Activated naive CD8-positive, alpha-beta T cell (primary cell): ENCODE measurements around the gene MCF2L2.
A peak's percentile ranks its signal among the peaks of the same experiment; 100 is the strongest.

Experiments
- H3K27ac Mint-ChIP-seq: one replicate; pipeline ENCODE4 v1.8.0; 2021; ENCODE audit warnings: mixed read lengths
- H3K27me3 Mint-ChIP-seq: one replicate; pipeline ENCODE4 v1.8.0; 2021; ENCODE audit warnings: mixed read lengths
- H3K36me3 Mint-ChIP-seq: one replicate; pipeline ENCODE4 v1.8.0; 2021; ENCODE audit warnings: mixed read lengths
- H3K4me1 Mint-ChIP-seq: one replicate; pipeline ENCODE4 v1.8.0; 2021; ENCODE audit warnings: low read depth, mixed read lengths
- H3K4me3 Mint-ChIP-seq: one replicate; pipeline ENCODE4 v1.8.0; 2021; ENCODE audit warnings: mild to moderate bottlenecking, mixed read lengths
- H3K9me3 Mint-ChIP-seq: one replicate; pipeline ENCODE4 v1.8.0; 2021; ENCODE audit warnings: low read depth, mixed read lengths

The MCF2L2 gene

DNA sequence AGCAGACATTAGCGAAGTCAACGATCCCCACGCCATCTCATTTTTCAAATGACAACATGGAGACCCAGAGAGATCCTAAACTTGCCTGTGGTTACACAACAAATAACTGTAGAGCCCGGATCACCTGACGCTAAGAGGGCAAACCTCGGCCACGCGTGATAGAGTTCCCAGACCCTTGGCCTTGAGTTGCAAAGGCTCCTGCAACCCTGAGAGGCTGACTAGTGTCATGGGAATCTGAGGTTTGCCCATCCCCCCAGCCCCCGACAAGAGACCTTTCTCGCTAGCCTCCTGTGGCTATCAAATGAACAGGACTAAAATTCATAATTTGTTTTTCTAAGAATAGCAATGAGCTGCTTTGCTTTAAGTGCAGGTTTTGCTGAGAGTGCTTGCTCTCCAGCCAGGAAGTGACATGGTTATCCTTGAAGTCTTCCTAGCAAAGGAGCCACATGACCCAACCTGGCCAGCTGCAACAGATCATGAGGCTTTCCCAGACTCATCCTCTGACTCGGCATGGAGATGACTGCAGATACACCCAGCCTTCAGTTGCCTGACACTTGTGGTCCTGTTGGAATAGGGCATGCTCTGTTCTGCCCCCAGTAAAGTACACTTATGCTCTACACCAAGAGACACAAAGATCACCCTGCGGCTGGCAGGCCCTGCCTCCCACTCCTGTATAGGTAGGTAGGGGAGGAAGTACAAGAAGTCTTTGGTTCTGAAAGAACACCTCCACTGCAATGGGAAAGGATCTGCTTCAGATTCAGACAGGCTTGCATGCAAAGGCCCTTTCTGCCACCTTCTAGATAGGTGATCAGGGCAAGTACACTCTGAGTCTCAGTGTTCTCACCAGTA is 36.0 kb downstream of the MCF2L2 start:
- Mint-ChIP-seq H3K4me3 (no peak overlapping the region), H3K27me3 (no peaks in the 10 kb centered on the region), H3K27ac (no peak overlapping the region), H3K4me1 (no peaks in the 10 kb centered on the region), H3K9me3 (no peaks in the 10 kb centered on the region), H3K36me3 (no peaks in the 10 kb centered on the region)

DNA sequence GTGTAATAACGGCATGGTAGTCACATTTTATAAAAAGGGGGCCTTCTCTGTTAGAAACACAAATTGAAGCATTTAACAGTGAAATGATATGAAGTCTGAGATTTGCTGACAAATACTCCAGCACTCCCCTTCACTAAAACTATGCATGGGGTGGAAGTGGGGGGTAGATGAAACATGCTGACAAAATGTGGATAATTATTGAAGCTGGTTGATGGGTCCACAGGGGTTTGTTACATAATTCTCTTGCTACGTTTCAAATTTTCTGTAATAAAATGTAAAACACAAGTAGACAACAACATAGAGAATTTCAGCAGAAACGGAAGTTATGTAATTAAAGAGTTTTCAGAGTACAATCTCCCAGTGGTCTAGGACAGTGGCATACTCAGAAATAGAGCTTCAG is 37.0 kb downstream of the MCF2L2 start:
- H3K27ac Mint-ChIP-seq: no peak overlapping the region
- H3K27me3 Mint-ChIP-seq: no peaks in the 10 kb centered on the region
- H3K36me3 Mint-ChIP-seq: no peaks in the 10 kb centered on the region
- no peaks in the 10 kb centered on the region for H3K4me1 Mint-ChIP-seq
- H3K9me3 Mint-ChIP-seq: no peaks in the 10 kb centered on the region
- H3K4me3 Mint-ChIP-seq: no peak overlapping the region

DNA sequence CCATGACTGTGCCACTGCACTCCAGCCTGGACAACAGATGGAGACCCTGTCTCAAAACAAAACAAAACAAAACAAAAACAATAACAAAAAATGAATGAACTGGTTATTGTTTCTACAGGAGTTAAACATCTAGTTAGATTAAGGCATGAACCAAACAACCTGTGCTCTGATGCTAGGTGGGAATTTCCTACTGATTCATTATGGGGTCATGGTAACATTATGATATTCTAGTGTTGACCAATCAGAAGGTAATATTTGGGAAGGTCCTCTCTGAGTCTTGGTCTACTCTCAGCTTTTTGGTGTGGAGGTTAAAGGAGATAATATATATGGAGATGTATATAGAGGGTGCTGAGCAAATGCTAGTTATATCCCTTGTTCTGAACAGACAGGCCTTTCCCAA is 37.6 kb downstream of the MCF2L2 start:
- H3K9me3 Mint-ChIP-seq: no peaks in the 10 kb centered on the region
- H3K36me3 Mint-ChIP-seq: no peaks in the 10 kb centered on the region
- H3K4me3 Mint-ChIP-seq: no peak overlapping the region
- no peak overlapping the region for H3K27ac Mint-ChIP-seq
- peaks cover 1% of the 10 kb centered on the region for H3K4me1 Mint-ChIP-seq
- H3K27me3 Mint-ChIP-seq: no peaks in the 10 kb centered on the region

DNA sequence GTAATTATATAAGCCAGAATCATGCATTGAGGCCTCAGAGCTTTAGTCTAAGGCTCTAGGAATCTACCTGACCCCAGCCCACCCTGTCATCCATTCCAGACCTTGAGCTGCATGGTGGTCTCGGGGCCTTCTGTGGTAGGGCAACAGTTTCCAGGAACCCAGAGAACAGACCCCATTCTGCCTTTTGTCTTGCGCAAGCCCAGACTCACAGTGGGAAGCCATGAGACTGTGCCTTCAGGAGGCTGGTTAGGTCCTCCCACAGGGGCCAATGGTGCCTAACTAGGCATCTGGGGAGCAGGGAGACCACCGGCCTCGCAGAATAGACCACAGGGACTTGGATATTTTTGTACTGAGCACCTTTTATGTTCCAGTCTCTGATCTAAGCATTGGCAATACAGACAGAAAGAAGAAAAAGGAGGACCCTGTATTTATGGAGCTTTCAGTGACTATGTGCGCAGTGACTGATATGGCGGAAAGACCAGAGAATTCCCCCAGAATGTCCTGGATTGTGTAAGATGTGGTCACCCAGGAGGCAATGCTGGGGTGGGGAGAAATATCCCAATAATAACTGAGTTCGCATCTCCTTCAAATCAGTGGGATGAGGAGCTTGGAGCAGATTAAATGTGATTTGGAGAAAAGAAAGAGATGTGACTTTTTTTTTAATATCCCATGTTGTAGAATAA is 40.1 kb downstream of the MCF2L2 start:
- Mint-ChIP-seq H3K27ac (no peak overlapping the region), H3K4me3 (no peak overlapping the region), H3K4me1 (peaks cover 3% of the 10 kb centered on the region), H3K27me3 (no peaks in the 10 kb centered on the region), H3K36me3 (no peaks in the 10 kb centered on the region), H3K9me3 (no peaks in the 10 kb centered on the region)

DNA sequence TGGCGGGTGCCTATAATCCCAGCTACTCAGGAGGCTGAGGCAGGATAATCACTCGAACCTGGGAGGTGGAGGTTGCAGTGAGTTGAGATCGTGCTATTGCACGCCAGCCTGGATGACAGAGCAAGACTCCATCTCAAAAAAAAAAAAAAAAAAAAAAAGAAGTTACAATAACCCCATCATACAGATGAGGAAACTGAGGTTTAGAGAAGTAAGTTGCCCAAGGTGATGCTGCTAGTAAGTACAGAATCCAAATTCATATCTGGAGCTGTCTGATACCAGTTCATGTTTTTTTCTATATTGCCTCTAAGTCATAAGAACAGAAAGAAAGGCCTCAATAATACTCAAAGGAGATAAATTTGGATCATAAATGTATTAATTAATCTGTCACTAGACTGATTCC is 40.6 kb downstream of the MCF2L2 start:
- Mint-ChIP-seq H3K27ac (no peak overlapping the region), H3K27me3 (no peaks in the 10 kb centered on the region), H3K4me1 (peaks cover 3% of the 10 kb centered on the region), H3K36me3 (no peaks in the 10 kb centered on the region), H3K4me3 (no peak overlapping the region), H3K9me3 (no peaks in the 10 kb centered on the region)

DNA sequence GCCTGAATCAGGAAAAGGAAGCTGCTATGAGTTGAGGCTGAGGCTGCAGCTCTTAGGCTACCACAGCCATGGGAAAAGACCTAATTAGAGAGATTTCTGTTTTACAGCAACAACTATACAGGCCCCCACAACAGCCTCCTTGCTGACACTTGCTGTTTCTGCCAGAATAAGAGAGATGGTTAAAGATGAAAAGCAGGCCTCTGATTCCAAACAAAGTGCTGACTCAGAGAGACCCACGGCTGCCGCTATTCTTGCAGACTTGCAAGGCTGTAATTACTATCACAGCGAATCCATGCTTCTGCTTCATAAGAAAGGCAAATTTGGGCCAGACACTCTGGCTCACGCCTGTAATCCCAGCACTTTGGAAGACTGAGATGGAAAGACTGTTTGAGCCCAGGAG is 41.8 kb downstream of the MCF2L2 start:
- Mint-ChIP-seq H3K9me3 (no peaks in the 10 kb centered on the region), H3K36me3 (no peaks in the 10 kb centered on the region), H3K4me3 (no peak overlapping the region), H3K27ac (no peak overlapping the region), H3K27me3 (no peaks in the 10 kb centered on the region), H3K4me1 (peaks cover 7% of the 10 kb centered on the region)

DNA sequence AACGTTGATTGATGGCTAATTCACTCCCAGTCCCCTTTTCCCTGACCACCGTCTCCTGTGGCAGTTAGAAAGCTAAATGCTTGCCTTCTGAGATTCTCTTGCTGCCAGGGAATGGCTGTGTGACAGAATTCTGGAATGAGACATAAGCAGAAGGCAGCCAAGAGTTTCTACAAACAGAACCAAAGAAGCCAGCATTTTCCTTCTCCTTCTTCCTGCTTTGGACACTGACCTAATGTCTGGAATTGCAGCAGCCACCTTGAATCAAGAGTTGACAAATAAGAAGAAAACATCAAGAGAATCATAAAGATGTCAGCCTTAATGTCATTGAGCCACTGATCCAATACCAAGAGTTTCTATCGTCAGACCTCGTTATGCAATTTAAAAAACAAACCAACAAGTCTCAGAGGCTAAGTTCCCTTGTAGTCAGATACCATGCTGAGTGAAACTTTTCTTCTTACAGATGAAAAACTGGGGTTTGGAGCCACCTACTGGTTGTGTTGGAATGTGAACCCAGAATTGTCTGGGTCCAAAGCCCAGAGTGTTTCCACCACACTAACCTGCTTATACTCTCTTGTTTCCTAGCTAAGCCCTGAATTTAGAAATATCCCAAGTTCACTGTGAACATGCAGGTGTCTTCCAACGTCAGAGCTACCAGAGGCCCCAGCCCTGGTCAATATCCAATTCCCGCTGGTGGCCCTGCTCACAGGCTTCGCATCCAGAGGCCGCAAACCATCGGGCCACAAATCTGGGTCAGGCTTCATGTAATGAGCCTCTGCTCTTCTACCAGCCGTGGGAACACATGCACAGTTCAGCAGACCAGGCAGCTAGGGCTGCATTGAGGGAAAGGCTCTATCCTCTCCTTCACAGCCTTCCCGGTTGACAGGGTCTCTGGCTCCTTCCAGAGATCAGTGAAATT is 42.5 kb downstream of the MCF2L2 start:
- Mint-ChIP-seq H3K27me3 (no peaks in the 10 kb centered on the region), H3K9me3 (no peaks in the 10 kb centered on the region), H3K36me3 (no peaks in the 10 kb centered on the region), H3K4me3 (no peak overlapping the region), H3K27ac (no peak overlapping the region), H3K4me1 (peaks cover 14% of the 10 kb centered on the region)

DNA sequence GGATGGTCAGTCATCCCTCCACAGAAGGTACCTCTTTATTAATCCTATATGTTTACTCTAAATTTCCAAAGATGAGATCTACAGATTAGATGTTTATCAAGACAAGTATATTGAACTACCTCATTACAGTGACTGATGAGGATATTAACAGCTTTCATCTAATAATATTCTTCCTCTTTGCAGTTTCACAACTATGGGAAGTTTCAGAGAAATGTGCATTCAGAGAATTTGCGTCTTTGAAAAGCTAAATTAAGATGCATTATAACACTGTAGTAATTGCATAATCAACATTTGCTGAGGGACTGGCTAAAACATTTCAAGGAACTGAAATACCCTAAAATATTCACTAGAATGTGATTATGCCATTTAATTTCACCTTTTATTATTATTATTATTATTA is 46.7 kb downstream of the MCF2L2 start:
- Mint-ChIP-seq H3K36me3 (peaks cover 3% of the 10 kb centered on the region), H3K27ac (no peak overlapping the region), H3K27me3 (no peaks in the 10 kb centered on the region), H3K9me3 (no peaks in the 10 kb centered on the region), H3K4me3 (no peak overlapping the region), H3K4me1 (peaks cover 35% of the 10 kb centered on the region)

DNA sequence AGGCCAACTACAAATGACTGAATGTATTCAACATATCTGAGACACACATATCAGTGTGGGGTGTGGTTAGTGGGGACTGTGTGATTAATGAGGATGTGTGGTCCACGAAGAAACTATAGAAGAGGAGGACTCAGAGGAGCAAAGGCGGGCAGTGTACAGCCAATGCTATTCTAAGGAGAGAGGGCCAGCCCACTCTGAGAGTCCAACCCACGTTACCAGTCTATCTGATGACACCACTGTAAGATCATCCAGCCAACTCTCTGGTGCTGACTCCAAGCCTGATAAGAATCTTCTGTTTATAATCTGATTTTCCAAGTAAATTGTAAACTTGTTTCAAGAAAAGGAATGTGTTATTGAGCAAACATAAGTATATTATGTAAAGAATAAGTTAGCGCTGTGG is 47.2 kb downstream of the MCF2L2 start:
- H3K4me3 Mint-ChIP-seq: no peak overlapping the region
- H3K4me1 Mint-ChIP-seq: peaks cover 40% of the 10 kb centered on the region
- no peaks in the 10 kb centered on the region for H3K27me3 Mint-ChIP-seq
- H3K9me3 Mint-ChIP-seq: no peaks in the 10 kb centered on the region
- peaks cover 3% of the 10 kb centered on the region for H3K36me3 Mint-ChIP-seq
- H3K27ac Mint-ChIP-seq: no peak overlapping the region

DNA sequence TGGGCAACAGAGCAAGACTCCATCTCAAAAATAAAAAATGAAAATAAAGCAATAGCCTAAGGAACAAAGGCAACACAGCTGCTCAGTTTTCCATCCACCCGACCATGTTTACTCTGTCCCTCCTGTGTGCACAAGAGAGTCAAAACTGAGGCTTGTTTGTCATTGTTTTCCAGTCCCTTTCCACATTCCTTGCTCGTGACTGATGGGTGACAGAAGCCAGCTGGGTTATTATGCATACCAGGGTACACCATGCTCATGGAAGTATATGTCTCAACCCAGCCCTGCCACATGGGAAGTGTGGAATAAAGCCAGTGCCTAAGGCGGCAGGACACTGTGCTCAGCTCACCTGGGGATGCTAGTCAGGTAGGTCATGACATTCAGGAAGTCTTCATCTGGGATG is 49.5 kb downstream of the MCF2L2 start:
- Mint-ChIP-seq H3K9me3 (no peaks in the 10 kb centered on the region), H3K36me3 (peaks cover 4% of the 10 kb centered on the region), H3K27ac (no peak overlapping the region), H3K4me3 (no peak overlapping the region), H3K4me1 (peaks cover 45% of the 10 kb centered on the region), H3K27me3 (no peaks in the 10 kb centered on the region)

DNA sequence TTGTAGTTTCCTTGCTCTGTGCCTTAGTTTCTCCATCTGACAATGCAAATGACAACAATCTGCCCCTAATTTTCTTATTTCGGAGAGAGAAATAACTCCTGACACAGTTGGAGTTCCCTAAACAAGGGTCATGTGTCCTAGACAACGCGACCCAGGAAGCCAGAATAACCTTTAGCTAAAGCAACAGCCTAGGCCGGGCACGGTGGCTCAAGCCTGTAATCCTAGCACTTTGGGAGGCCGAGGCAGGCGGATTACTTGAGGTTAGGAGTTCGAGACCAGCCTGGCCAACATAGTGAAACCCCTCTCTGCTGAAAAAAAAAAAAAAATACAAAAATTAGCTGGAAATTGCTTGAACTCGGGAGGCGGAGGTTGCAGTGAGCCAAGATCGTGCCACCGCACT is 49.9 kb downstream of the MCF2L2 start:
- no peak overlapping the region for H3K4me3 Mint-ChIP-seq
- no peaks in the 10 kb centered on the region for H3K27me3 Mint-ChIP-seq
- peaks cover 45% of the 10 kb centered on the region for H3K4me1 Mint-ChIP-seq
- no peaks in the 10 kb centered on the region for H3K9me3 Mint-ChIP-seq
- H3K36me3 Mint-ChIP-seq: peaks cover 6% of the 10 kb centered on the region
- H3K27ac Mint-ChIP-seq: peak overlapping the region; percentile 25

DNA sequence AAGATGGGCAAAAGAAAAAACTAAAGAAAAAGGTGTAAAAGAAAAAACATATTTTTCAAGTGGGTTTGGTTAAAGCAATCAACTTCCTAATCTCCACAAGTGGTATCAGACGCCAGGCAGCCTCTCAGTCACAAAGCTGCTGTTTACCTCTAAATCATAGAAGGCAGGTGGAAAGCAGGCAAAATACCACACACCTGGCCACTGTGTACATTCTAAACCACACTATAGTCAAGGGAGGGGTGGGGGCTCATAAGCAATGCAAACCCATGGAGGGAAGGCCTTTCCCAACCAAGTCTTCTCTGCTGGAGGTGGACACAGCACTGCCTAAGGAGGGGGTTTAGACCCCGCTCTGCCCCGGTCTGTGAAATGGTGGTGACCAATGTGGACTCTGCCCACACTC is 50.4 kb downstream of the MCF2L2 start:
- peaks cover 6% of the 10 kb centered on the region for H3K36me3 Mint-ChIP-seq
- H3K27ac Mint-ChIP-seq: peak overlapping the region; percentile 97
- no peaks in the 10 kb centered on the region for H3K27me3 Mint-ChIP-seq
- H3K9me3 Mint-ChIP-seq: no peaks in the 10 kb centered on the region
- H3K4me3 Mint-ChIP-seq: peak overlapping the region; percentile 52
- H3K4me1 Mint-ChIP-seq: peaks cover 45% of the 10 kb centered on the region

DNA sequence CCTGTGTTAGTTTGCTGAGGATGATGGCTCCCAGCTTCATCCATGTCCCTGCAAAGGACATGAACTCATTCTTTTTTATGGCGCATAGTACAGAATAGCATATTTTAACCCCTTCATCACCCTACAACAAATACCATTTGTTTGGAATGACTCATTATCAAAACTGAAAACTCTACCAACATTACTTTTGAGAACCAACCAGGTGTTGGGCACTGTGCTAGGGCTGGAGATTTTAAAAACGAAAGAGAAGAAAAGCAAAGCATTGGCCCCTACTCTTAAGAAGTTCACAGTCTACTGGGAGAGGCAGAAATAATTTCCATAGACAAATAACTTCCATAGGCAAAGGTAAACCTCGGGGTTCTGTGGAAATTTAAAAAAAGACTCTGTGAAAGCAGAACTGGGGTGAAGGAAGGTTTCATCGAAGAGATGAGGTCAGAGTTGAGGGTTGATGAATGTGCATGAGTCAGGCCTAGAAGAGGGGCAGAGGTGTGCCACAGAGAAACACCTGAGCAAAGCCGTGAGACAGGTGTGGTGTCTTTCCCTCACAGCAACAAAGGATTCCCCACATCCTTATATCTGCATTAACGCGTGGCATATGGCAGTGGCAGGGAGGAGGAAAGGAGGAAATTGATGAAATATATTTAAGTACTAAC is 51.0 kb downstream of the MCF2L2 start:
- peaks cover 45% of the 10 kb centered on the region for H3K4me1 Mint-ChIP-seq
- no peaks in the 10 kb centered on the region for H3K27me3 Mint-ChIP-seq
- peaks cover 6% of the 10 kb centered on the region for H3K36me3 Mint-ChIP-seq
- peak overlapping the region; percentile 97 for H3K27ac Mint-ChIP-seq
- peak overlapping the region; percentile 52 for H3K4me3 Mint-ChIP-seq
- H3K9me3 Mint-ChIP-seq: no peaks in the 10 kb centered on the region

DNA sequence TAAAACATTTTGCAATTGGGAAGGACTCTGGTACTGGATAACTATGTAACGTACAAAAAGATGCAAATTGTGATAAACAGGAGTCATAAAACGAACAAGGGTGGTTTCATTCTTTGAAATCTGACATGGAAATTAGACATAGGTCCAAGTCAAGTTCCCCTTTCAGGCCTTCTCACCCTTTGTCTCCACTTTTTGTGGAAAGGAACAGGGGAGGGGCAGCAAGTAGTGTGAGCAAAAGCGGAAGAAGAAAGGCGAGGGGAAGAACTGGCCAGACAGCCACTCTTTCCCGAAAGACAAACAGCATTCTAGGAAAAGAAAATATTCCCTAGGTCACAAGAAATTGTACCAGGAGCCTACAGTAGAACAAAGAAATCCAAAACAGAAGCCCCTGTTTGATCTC is 52.6 kb downstream of the MCF2L2 start:
- Mint-ChIP-seq H3K27ac (peak overlapping the region; percentile 97), H3K27me3 (no peaks in the 10 kb centered on the region), H3K4me3 (peak overlapping the region; percentile 10), H3K36me3 (peaks cover 6% of the 10 kb centered on the region), H3K9me3 (no peaks in the 10 kb centered on the region), H3K4me1 (peaks cover 44% of the 10 kb centered on the region)
